T-helper 17 cell (primary cell): Measurements from ENCODE around the gene TRIM54. TPM values are rescaled to one million over a fixed set of nuclear protein-coding genes. Genes with fewer than 3 reads are reported as not detected.
"Not testable (repeated sequence)": the region's sequence is repeated elsewhere in the genome, so short reads cannot be mapped to it uniquely, and the experiment has no call there.

Experiments
- ATAC-seq: fragments of 150-1000 bp; cut with Tn5 transposase; 2 replicates; pipeline ENCODE4 v1.10.0; 2021; ENCODE audit warnings: mild to moderate bottlenecking, moderate library complexity
- DNase-seq, 3 donors: peaks; one replicate each; pipeline versions ENCODE4 v3.0.0 to v3.0.0-alpha.2; 2020 to 2021
- H3K9me3 ChIP-seq: one replicate; pipeline ENCODE4 v1.7.0; 2013; ENCODE audit warnings: low read length, mild to moderate bottlenecking; ENCODE audit not compliant: control insufficient read depth, poor library complexity, severe bottlenecking
- H3K27ac Mint-ChIP-seq: one replicate; pipeline ENCODE4 v1.8.0; 2022; ENCODE audit warnings: mild to moderate bottlenecking, moderate library complexity, mixed read lengths
- H3K27me3 Mint-ChIP-seq: one replicate; pipeline ENCODE4 v1.8.0; 2022; ENCODE audit warnings: mixed read lengths
- H3K36me3 Mint-ChIP-seq: one replicate; pipeline ENCODE4 v1.8.0; 2022; ENCODE audit warnings: low read depth, mixed read lengths
- H3K4me1 Mint-ChIP-seq: one replicate; pipeline ENCODE4 v1.8.0; 2022; ENCODE audit warnings: mild to moderate bottlenecking, mixed read lengths
- H3K4me3 Mint-ChIP-seq: one replicate; pipeline ENCODE4 v1.8.0; 2022; ENCODE audit warnings: mild to moderate bottlenecking, moderate library complexity, mixed read lengths
- total RNA-seq, 4 donors: library from RNA in 2 of 4; stranded (reverse) in 2 of 4; gene quantifications; one replicate each; pipeline ENCODE4 v1.2.3 and lab custom pipeline; 2022 to 2026

TRIM54 gene
- total RNA-seq, 2 donors from 2014 or later = not detected

DNA sequence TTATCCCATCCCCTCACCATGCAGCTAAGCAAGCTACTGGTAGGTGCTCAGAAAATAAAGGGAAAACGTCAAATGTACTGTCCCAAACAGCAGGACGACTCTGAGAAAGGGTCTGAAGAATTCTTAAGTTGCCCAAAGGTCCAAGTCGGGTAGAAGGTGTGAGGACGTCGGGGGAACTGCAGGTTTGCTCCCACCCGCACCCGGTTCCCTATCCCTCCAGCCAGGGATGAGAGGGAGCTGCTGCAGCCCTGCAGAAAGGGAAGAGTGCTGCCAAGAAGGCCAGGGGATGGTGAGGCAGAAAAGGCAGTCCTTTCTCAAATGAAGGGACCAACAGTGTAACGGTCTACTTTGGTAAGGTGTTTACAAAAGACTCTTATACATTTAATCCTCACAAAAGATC, 32.9 kb downstream of the TRIM54 start:
- Mint-ChIP-seq H3K36me3 (peaks cover 7% of the 10 kb centered on the region), H3K4me1 (no peaks in the 10 kb centered on the region), H3K27ac (no peak overlapping the region), H3K27me3 (no peaks in the 10 kb centered on the region), H3K4me3 (no peak overlapping the region)
- ATAC-seq (no peak), DNase-seq (no peak)
- H3K9me3 ChIP-seq = no peaks in the 10 kb centered on the region

DNA sequence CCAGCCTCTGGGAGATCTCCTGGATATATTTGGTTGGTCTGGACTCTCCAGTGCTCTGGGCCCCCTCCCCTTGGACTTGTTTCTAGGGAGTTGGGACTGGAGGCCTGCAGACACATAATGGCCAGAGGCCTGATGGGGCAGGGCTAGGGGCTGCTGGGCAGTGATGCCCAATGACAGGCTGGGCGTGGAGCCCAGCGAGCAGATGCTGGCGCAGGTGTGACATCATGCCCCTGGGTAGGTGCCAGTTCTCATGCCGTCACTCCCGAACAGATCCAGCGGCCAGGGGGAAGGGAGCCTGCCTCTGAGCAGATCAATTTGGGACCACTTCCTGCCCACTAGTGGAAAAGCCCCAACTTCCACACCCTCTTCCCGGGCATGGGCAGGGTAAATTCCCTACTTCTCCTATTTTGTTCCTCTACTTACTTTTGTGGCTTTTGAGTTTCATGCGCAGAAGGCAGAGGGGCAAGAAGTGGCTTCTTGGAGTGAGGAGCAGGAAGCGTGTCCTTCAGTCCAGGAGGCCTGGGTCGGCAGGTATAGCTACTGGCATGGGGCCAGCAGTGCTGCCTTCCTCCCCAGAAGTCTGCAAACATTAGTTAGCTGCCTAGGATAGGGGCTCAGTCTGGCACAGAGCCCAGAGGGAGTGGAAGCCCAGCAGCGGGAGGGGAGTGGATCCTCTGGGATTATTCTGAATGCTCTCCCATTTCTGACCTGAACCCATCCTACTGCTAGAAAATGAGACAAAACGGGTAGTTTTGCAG, 34.6 kb downstream of the TRIM54 start:
- ATAC-seq (no peak), DNase-seq (no peak)
- no peaks in the 10 kb centered on the region for H3K27me3 Mint-ChIP-seq
- H3K4me1 Mint-ChIP-seq = peaks cover 5% of the 10 kb centered on the region
- peaks cover 2% of the 10 kb centered on the region for H3K36me3 Mint-ChIP-seq
- H3K27ac Mint-ChIP-seq = no peak overlapping the region
- H3K4me3 Mint-ChIP-seq = no peak overlapping the region
- no peaks in the 10 kb centered on the region for H3K9me3 ChIP-seq

DNA sequence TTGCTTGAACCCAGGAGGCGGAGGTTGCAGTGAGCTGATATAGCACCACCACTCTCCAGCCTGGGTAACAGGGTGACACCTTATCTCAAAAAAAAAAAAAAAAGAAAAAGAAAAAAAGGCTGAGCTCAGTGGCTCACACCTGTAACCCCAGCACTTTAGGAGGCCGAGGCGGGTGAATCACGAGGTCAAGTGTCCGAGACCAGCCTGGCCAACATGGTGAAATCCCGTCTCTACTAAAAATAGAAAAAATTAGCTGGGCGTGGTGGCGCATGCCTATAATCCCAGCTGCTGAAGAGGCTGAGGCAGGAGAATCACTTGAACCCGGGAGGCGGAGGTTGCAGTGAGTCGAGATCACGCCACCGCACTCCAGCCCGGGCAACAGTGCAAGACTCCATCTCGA, 37.6 kb downstream of the TRIM54 start:
- H3K9me3 ChIP-seq, H3K27me3 Mint-ChIP-seq, ATAC-seq, H3K4me3 Mint-ChIP-seq, H3K27ac Mint-ChIP-seq, H3K36me3 Mint-ChIP-seq, DNase-seq: not testable (repeated sequence)
- peaks cover 16% of the 10 kb centered on the region for H3K4me1 Mint-ChIP-seq

DNA sequence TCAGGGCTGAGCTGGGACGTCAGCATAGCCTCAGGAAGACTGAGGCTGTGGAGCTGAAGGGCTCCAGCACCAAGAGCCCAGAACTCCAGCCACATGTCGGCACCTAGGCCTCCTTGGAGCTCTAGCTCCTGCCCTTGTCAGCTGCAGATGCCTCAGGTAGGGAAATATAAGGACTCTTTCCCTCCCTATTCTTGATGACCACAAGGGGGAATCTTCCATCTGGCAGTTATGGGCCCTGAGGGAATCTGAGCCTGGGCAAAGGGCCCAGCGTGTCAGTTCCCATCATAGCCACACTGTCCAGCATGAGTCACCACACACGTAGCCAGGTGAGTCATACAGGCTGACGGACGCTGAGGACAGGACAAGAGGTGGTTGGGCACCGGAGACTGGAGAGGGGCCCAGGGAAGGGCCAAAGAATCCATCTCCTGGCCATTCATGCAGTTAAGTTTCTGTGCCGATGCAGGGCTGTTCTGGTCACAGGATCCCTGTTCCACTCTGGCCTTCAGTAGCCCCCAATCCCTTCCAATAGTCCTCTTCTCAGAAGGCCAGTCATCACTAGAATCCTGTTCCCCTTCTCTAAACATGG, 38.8 kb downstream of the TRIM54 start:
- Mint-ChIP-seq H3K27ac (no peak overlapping the region), H3K27me3 (no peaks in the 10 kb centered on the region), H3K36me3 (no peaks in the 10 kb centered on the region), H3K4me1 (peaks cover 16% of the 10 kb centered on the region), H3K4me3 (no peak overlapping the region)
- no peaks in the 10 kb centered on the region for H3K9me3 ChIP-seq
- DNase-seq (no peak), ATAC-seq (no peak)

DNA sequence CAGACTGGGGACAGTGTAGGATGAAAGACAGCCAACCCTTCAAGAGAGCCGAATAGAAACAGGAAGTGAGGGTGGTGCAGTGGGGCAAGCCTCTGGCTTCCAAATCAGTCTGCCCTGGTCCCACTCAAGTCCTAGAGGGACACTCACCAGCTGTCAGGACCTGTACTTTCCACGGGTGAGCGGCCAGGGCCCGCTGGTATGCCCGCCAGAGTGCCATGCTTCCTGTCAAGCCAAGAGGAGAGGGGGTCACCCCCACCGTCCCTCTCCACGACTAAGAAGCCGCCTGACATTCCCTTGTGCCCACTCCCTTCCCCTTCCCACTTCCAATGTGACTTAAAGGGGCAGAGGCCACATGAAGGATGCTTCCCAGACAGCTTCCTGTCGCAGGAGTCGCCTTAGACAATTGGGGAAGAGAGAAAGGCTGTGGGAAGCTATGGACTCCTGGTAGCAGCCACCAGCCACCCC, 40.1 kb downstream of the TRIM54 start:
- DNase-seq (no peak), ATAC-seq (peak; percentile 13)
- no peaks in the 10 kb centered on the region for H3K9me3 ChIP-seq
- H3K36me3 Mint-ChIP-seq = peaks cover 5% of the 10 kb centered on the region
- peak overlapping the region; percentile 99 for H3K27ac Mint-ChIP-seq
- H3K4me1 Mint-ChIP-seq = peaks cover 20% of the 10 kb centered on the region
- H3K27me3 Mint-ChIP-seq = no peaks in the 10 kb centered on the region
- H3K4me3 Mint-ChIP-seq = peak overlapping the region; percentile 98

DNA sequence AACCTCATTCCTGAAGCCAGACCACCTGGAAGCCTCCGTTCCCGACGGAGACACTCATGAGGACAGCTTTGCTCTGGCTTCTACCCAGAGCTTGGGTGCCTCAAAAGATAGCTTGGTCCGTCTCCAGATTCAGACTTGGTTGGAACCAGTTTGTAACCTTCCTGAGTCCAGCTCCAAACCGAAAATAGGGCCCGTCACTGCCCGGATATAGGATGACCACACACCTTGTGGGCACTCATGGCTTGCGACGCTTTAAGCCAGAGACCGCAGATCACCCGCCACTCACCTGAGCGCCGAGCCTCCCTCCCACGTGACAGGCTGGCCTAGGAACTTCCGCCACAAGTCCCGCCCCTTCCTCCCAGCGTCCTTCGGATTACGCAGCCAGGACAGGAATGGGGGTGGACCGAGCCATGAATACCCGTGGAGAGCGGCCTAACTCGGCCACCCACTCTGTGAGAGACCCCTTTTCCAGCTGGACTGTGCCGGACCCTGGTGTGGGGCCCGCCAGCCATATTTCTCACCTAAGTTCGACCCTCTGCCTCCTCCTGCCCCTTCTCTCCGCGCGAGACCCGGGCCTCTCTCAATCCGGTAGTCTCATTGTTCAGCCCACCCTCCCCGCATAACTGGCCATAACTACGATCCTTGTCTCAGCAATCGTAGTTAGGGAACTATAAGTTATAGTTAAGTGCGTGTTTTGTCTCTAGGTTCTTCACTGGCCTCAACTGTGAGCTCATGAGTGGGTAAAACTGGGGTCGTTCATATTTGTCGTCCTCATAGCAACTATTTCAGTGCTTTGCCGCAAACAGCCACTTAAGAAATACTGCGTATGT, 40.8 kb downstream of the TRIM54 start, which contains the start of gene MPV17:
Gene MPV17 (minus strand): TSS at position 332 of the 830 bp plus-strand sequence. CDS start 580 bp downstream, outside the sequence.
- Mint-ChIP-seq H3K36me3 (peaks cover 8% of the 10 kb centered on the region), H3K27me3 (no peaks in the 10 kb centered on the region), H3K4me1 (peaks cover 20% of the 10 kb centered on the region), H3K4me3 (peak within 1 kb of the TSS; percentile 98), H3K27ac (peak within 1 kb of the TSS; percentile 99)
- DNase-seq = peak; percentile 73 to 77 (median 73)
- H3K9me3 ChIP-seq = no peaks in the 10 kb centered on the region
- ATAC-seq = peak; percentile 98

DNA sequence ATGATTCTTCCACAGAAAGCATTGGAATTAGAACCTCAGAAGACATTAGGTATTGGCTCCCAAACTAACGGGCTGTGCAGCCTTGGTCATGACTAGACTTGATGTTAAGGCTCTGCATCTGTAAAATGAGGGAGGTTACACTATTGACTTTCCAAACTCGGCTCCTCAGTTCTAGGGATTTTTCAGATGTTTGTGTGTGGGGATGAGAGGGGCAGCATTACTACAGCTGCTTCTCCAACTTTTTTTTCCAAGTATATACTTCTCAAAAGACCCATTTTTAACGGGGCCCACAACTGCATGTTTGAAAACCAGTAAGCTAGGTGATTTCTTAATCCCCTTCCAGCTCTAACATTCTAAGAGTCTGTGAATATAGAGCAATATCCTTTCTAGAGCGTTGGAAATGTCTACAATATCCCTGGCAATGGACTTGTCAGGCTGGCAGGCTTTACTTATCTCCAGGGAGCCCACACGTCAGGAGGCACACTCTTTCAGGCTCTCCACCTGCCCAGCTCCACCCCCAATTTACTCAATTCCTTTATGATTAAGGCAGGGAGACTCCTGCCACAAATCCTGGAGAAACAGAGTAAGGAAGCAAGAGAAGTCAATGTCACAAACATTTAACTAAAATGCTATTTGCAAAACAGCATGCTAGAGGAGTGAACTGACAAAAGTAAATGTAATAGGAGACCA, 41.5 kb downstream of the TRIM54 start:
- no peak for DNase-seq
- H3K9me3 ChIP-seq = no peaks in the 10 kb centered on the region
- Mint-ChIP-seq H3K36me3 (peaks cover 14% of the 10 kb centered on the region), H3K4me3 (peak overlapping the region; percentile 98), H3K27me3 (no peaks in the 10 kb centered on the region), H3K4me1 (peaks cover 20% of the 10 kb centered on the region), H3K27ac (peak overlapping the region; percentile 99)
- peak; percentile 2 for ATAC-seq

DNA sequence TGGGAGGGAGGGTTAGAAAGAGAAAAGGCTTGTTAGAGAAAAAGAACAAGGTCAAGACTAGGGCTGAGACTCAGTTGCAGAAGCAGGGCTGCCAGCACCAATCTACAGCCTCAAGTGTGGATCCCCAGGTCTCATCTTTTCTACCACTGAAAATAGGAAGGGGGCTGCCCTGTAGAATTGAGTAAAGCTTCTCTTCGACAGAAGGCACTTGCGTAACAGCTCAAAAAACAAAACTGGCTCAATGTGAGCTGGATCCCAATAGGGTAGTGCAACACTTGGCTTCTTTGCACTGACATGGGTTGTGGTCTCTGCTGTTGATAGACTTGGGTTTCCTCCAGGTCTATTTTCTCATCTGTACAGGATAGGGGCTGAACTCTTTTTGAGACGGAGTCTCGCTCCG, 42.5 kb downstream of the TRIM54 start:
- H3K4me1 Mint-ChIP-seq = peaks cover 20% of the 10 kb centered on the region
- no peaks in the 10 kb centered on the region for H3K27me3 Mint-ChIP-seq
- no peaks in the 10 kb centered on the region for H3K9me3 ChIP-seq
- peaks cover 14% of the 10 kb centered on the region for H3K36me3 Mint-ChIP-seq
- ATAC-seq (no peak), DNase-seq (no peak)
- peak overlapping the region; percentile 99 for H3K27ac Mint-ChIP-seq
- H3K4me3 Mint-ChIP-seq = no peak overlapping the region

DNA sequence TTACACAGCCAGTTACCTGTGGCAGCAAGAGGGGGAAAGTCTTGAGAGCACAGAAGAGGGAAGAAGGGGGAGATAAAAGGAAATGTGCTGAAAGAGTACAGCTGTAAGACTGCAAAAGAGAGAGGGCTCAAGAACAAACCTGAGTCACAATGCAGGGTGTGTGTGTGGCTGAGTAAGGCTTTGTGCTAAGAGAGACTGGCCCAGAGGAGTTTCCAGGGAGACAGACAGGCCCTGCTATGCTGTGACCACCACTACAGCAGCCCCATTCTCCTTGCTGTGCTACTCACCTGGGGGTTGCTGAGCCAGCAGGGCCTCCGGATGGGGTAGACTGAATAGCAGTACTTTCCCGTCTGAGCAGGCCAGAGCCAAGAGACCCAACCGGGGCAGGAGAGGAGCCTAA, 53.1 kb downstream of the TRIM54 start:
- Mint-ChIP-seq H3K4me1 (peaks cover 2% of the 10 kb centered on the region), H3K27ac (no peak overlapping the region), H3K36me3 (peaks cover 14% of the 10 kb centered on the region), H3K4me3 (no peak overlapping the region), H3K27me3 (no peaks in the 10 kb centered on the region)
- no peak for ATAC-seq
- DNase-seq = no peak
- no peaks in the 10 kb centered on the region for H3K9me3 ChIP-seq

DNA sequence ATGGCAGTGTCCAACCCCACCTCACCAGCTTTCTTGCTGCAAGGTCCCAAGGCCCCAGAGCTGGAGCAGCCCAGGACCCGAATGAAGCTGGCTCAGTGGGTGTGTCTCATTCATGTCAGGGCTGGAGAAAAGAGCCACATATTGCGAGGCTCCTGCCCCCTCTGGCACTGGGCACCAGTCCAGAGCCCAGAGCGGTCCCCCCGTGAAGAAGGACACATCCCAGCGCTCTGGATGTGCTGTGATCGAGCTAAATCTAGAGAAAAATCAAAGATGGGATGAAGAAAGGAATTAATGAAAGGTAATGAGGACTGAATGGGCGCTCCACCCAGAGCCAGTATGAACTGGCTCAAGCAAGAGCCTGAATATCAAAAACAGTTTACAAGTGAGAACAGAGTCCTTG, 53.9 kb downstream of the TRIM54 start:
- Mint-ChIP-seq H3K27me3 (no peaks in the 10 kb centered on the region), H3K36me3 (peaks cover 14% of the 10 kb centered on the region), H3K27ac (no peak overlapping the region), H3K4me1 (peaks cover 4% of the 10 kb centered on the region), H3K4me3 (no peak overlapping the region)
- no peaks in the 10 kb centered on the region for H3K9me3 ChIP-seq
- no peak for DNase-seq
- ATAC-seq = no peak

DNA sequence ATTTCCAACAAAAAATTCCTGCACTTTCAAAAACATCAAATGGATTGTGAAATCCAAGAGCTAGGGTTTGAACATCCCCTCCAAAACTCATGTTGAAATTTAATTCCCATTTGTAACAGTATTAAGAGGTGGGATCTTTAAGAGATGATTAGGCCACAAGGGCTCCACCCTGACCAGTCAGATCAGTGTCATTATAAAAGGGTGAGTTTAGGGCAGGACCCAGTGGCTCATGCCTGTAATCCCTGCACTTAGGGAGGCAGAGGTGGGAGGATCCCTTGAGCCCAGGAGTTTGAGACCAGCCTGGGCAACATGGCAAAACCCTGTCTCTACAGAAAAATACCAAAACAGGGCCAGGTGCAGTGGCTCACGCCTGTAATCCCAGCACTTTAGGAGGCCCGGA, 65.4 kb downstream of the TRIM54 start:
- H3K27ac Mint-ChIP-seq = peak overlapping the region; percentile 51
- no peaks in the 10 kb centered on the region for H3K9me3 ChIP-seq
- DNase-seq = no peak
- peaks cover 4% of the 10 kb centered on the region for H3K36me3 Mint-ChIP-seq
- no peak for ATAC-seq
- no peaks in the 10 kb centered on the region for H3K27me3 Mint-ChIP-seq
- no peak overlapping the region for H3K4me3 Mint-ChIP-seq
- H3K4me1 Mint-ChIP-seq = peaks cover 31% of the 10 kb centered on the region

DNA sequence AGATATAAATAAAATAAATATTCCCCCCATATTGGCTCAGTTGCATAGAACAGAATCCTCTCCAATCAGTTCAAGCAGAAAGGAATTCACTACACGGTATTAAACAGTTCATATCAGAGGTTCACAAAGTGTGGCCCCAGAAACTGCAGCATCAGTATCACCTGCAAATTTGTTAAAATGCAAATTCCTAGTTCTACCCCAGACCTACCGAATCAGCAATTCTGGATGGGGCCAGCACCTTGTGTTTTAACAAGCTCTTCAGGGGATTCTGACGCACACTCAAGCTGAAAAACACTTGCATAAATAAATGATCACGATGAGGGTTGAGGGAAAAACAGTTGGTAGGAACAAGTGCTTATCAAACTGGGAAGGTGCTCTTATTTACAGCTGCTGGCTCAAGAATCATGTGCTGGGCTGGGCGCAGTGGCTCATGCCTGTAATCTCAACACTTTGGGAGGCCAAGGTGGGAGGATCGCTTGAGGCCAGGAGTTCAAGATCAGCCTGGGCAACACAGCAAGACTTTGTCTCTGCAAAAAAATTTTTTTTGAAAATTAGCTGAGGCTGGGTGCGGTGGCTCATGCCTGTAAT, 68.0 kb downstream of the TRIM54 start:
- Mint-ChIP-seq H3K4me1 (peaks cover 30% of the 10 kb centered on the region), H3K4me3 (no peak overlapping the region), H3K27me3 (no peaks in the 10 kb centered on the region), H3K27ac (no peak overlapping the region), H3K36me3 (peaks cover 4% of the 10 kb centered on the region)
- DNase-seq (no peak), ATAC-seq (no peak)
- no peaks in the 10 kb centered on the region for H3K9me3 ChIP-seq
